ENCODE data around the gene CENPF.

CENPF gene

GRCh38 chr1:214643030-214643429 lies 40.0 kb downstream of the CENPF start:
- Histone ChIP-seq H3K9me2 (replicated peaks; ENCODE audit: control insufficient read depth, low read length) (no peaks in the 10 kb centered on the region), H3K79me2 (ENCODE audit: control insufficient read depth, low read length) (no peaks in the 10 kb centered on the region), H3F3A (ENCODE audit: control insufficient read depth, insufficient read depth) (no peaks in the 10 kb centered on the region), H3K36me3 (ENCODE audit: control insufficient read depth, low read length) (peaks cover 100% of the 10 kb centered on the region), H3K27me3 (ENCODE audit: control insufficient read depth, low read length) (no peaks in the 10 kb centered on the region), H3K27ac (ENCODE audit: low read depth, low read length) (no peak overlapping the region), H3K4me3 (ENCODE audit: low read length) (no peak overlapping the region), H4K20me1 (ENCODE audit: control insufficient read depth, insufficient read depth, low read depth, low read length) (no peaks in the 10 kb centered on the region), H3K9me3 (ENCODE audit: control insufficient read depth, insufficient read depth, low read length) (no peaks in the 10 kb centered on the region), H3K4me2 (ENCODE audit: low read length) (no peak overlapping the region), H3K4me1 (ENCODE audit: control insufficient read depth, low read length) (no peaks in the 10 kb centered on the region)
- TF ChIP-seq CTCF (IDR thresholded peaks at IDR 0.05; ENCODE audit: low read depth, low read length, poor library complexity, severe bottlenecking) (no peak), EZH2phosphoT487 (IDR thresholded peaks at IDR 0.05; ENCODE audit: borderline replicate concordance, low read length) (no peak)

GRCh38 chr1:214645712-214646111 lies 42.7 kb downstream of the CENPF start:
- Histone ChIP-seq H3K9me2 (replicated peaks; ENCODE audit: control insufficient read depth, low read length) (no peaks in the 10 kb centered on the region), H4K20me1 (ENCODE audit: control insufficient read depth, insufficient read depth, low read depth, low read length) (no peaks in the 10 kb centered on the region), H3K9me3 (ENCODE audit: control insufficient read depth, insufficient read depth, low read length) (no peaks in the 10 kb centered on the region), H3K4me3 (ENCODE audit: low read length) (no peak overlapping the region), H3K79me2 (ENCODE audit: control insufficient read depth, low read length) (no peaks in the 10 kb centered on the region), H3K4me2 (ENCODE audit: low read length) (no peak overlapping the region), H3K27ac (ENCODE audit: low read depth, low read length) (no peak overlapping the region), H3K36me3 (ENCODE audit: control insufficient read depth, low read length) (peaks cover 100% of the 10 kb centered on the region), H3F3A (ENCODE audit: control insufficient read depth, insufficient read depth) (no peaks in the 10 kb centered on the region), H3K27me3 (ENCODE audit: control insufficient read depth, low read length) (no peaks in the 10 kb centered on the region), H3K4me1 (ENCODE audit: control insufficient read depth, low read length) (no peaks in the 10 kb centered on the region)
- TF ChIP-seq CTCF (IDR thresholded peaks at IDR 0.05; ENCODE audit: low read depth, low read length, poor library complexity, severe bottlenecking) (no peak), EZH2phosphoT487 (IDR thresholded peaks at IDR 0.05; ENCODE audit: borderline replicate concordance, low read length) (no peak)

GRCh38 chr1:214648801-214649200 lies 45.8 kb downstream of the CENPF start:
- H3K27me3 ChIP-seq (ENCODE audit: control insufficient read depth, low read length) = no peaks in the 10 kb centered on the region
- H3K4me3 ChIP-seq (ENCODE audit: low read length) = no peak overlapping the region
- H3K4me2 ChIP-seq (ENCODE audit: low read length) = no peak overlapping the region
- H4K20me1 ChIP-seq (ENCODE audit: control insufficient read depth, insufficient read depth, low read depth, low read length) = 0 out of 2 replicates have a peak, but pooled peaks cover 3% of the 10 kb centered on the region
- no peaks in the 10 kb centered on the region for H3K9me3 ChIP-seq (ENCODE audit: control insufficient read depth, insufficient read depth, low read length)
- H3K9me2 ChIP-seq (replicated peaks; ENCODE audit: control insufficient read depth, low read length) = no peaks in the 10 kb centered on the region
- H3K79me2 ChIP-seq (ENCODE audit: control insufficient read depth, low read length) = no peaks in the 10 kb centered on the region
- H3F3A ChIP-seq (ENCODE audit: control insufficient read depth, insufficient read depth) = no peaks in the 10 kb centered on the region
- peaks cover 96% of the 10 kb centered on the region for H3K36me3 ChIP-seq (ENCODE audit: control insufficient read depth, low read length)
- no peaks in the 10 kb centered on the region for H3K4me1 ChIP-seq (ENCODE audit: control insufficient read depth, low read length)
- H3K27ac ChIP-seq (ENCODE audit: low read depth, low read length) = no peak overlapping the region
- TF ChIP-seq CTCF (IDR thresholded peaks at IDR 0.05; ENCODE audit: low read depth, low read length, poor library complexity, severe bottlenecking) (no peak), EZH2phosphoT487 (IDR thresholded peaks at IDR 0.05; ENCODE audit: borderline replicate concordance, low read length) (no peak)
